ENCODE measurements around the gene PDE4B. TPM values are rescaled to one million over a fixed set of nuclear protein-coding genes. Genes with fewer than 3 reads are reported as not detected.

PDE4B gene
- total and polyA plus RNA-seq, 2 of the 13 experiments (the other 11 are each of a cell fraction or from before 2014, with no cell fraction given) = not detected

GRCh38 chr1:65964123-65964522 is 171.4 kb downstream of the PDE4B start:
- FAIRE-seq (no peak), ATAC-seq (no peak), DNase-seq (ENCODE audit: low spot score) (no peak)
- H3K4me1 ChIP-seq (ENCODE audit: insufficient read depth, low read length) = no peaks in the 10 kb centered on the region
- H3K9me3 ChIP-seq (ENCODE audit: low read length) = no peaks in the 10 kb centered on the region
- no peak overlapping the region for H2AFZ ChIP-seq (ENCODE audit: low read length)
- no peak overlapping the region for H3K27ac ChIP-seq (ENCODE audit: extremely low read length, insufficient read depth, low read length)
- H3K4me3 ChIP-seq (replicated peaks in 1 of 3; ENCODE audit: insufficient read depth in 1 of 3, low read depth in 2 of 3, low read length in 3 of 3) = no peak overlapping the region
- H3K36me3 ChIP-seq (replicated peaks in 1 of 2; ENCODE audit: control insufficient read depth in 1 of 2, insufficient read depth in 2 of 2, low read length in 2 of 2) = no peaks in the 10 kb centered on the region
- ChIA-PET CTCF (ENCODE audit: low intra/inter-chr PET ratio, low total read pairs) (no interaction called here), POLR2A (no interaction called here)
- H3K79me2 ChIP-seq (ENCODE audit: insufficient read depth, low read length) = no peaks in the 10 kb centered on the region
- TF ChIP-seq ZNF550 (CRISPR knock-in tag; IDR thresholded peaks at IDR 0.05; ENCODE audit: borderline replicate concordance) (no peak), ZFP36L1 (CRISPR knock-in tag; IDR thresholded peaks at IDR 0.05) (no peak), BATF2 (CRISPR knock-in tag; IDR thresholded peaks at IDR 0.05) (no peak), ZNF816 (CRISPR knock-in tag; IDR thresholded peaks at IDR 0.05; ENCODE audit: borderline replicate concordance) (no peak), YEATS2 (CRISPR knock-in tag; IDR thresholded peaks at IDR 0.05; ENCODE audit: borderline replicate concordance) (no peak), EZH2 (conservative IDR thresholded peaks at IDR 0.05; ENCODE audit: low read depth, low read length) (no peak), ZMYM3 (CRISPR knock-in tag; IDR thresholded peaks at IDR 0.05) (no peak), CCAR2 (optimal IDR thresholded peaks at IDR 0.05; ENCODE audit: low read depth, low read length) (no peak), ZBTB46 (CRISPR knock-in tag; IDR thresholded peaks at IDR 0.05; ENCODE audit: borderline replicate concordance) (no peak), CREM (IDR thresholded peaks at IDR 0.05) (no peak), CREM (CRISPR knock-in tag; IDR thresholded peaks at IDR 0.05) (no peak), YY1 (IDR thresholded peaks at IDR 0.05; ENCODE audit: insufficient read depth, insufficient replicate concordance, low read depth, low read length) (no peak), ZNF10 (CRISPR knock-in tag; IDR thresholded peaks at IDR 0.05; ENCODE audit: borderline replicate concordance, low read depth) (no peak), ZKSCAN1 (IDR thresholded peaks at IDR 0.05; ENCODE audit: low read length) (no peak), ZGPAT (CRISPR knock-in tag; IDR thresholded peaks at IDR 0.05) (no peak)
- H3K27me3 ChIP-seq (ENCODE audit: control insufficient read depth in 1 of 2, insufficient read depth in 2 of 2, low read length in 2 of 2) = no peaks in the 10 kb centered on the region; a peak in 1 of 5 replicates
- H3K4me2 ChIP-seq (ENCODE audit: low read depth, low read length) = no peak overlapping the region
- WGBS (ENCODE audit: low lambda C conversion rate) = 0% methylated on average over 2 of the region's 2 CpGs
- intact Hi-C loops (cut with micrococcal nuclease; ENCODE audit: unreplicated experiment) (no loop called here), in situ Hi-C loops (cut with HindIII; ENCODE audit: extremely low pct_ligation_motif_present, low pct_unique_long_range_greater_than_20kb) (loop anchor here (5.0 to 25.0 kb wide), 3 partner anchors 278 to 773 kb away; no protein-coding TSS in a partner anchor)
- H4K20me1 ChIP-seq (ENCODE audit: insufficient read depth, low read length) = no peaks in the 10 kb centered on the region
- no peak overlapping the region for H3K9ac ChIP-seq (ENCODE audit: insufficient read depth, low read depth, low read length)
- BruUV-seq (replicated peaks) = no TSS peak

All from HepG2 (cell line).